Dendritic cell treated with granulocyte-macrophage colony-stimulating factor and Interleukin-4, amounts not matched to agents 40 ng/mL and 50 ng/mL, for 4 days (primary cell): ENCODE measurements around the gene OXER1.

ENCODE experiments used
- H3K27ac Mint-ChIP-seq: one replicate; pipeline ENCODE4 v1.8.0; 2022; ENCODE audit warnings: mild to moderate bottlenecking, mixed read lengths
- H3K27me3 Mint-ChIP-seq: one replicate; pipeline ENCODE4 v1.8.0; 2022; ENCODE audit warnings: mild to moderate bottlenecking, mixed read lengths
- H3K36me3 Mint-ChIP-seq: one replicate; pipeline ENCODE4 v1.8.0; 2022; ENCODE audit warnings: low read depth, mixed read lengths
- H3K4me1 Mint-ChIP-seq: one replicate; pipeline ENCODE4 v1.8.0; 2022; ENCODE audit warnings: low read depth, mixed read lengths
- H3K4me3 Mint-ChIP-seq: one replicate; pipeline ENCODE4 v1.8.0; 2022; ENCODE audit warnings: mild to moderate bottlenecking, moderate library complexity, mixed read lengths
- H3K9me3 Mint-ChIP-seq: one replicate; pipeline ENCODE4 v1.8.0; 2022; ENCODE audit warnings: mixed read lengths
- intact Hi-C: fragments of 100-400 bp; cut with micrococcal nuclease; formaldehyde crosslinking; loops from one replicate; pipeline ENCODE4 v1.15.0; 2022

The OXER1 gene

DNA sequence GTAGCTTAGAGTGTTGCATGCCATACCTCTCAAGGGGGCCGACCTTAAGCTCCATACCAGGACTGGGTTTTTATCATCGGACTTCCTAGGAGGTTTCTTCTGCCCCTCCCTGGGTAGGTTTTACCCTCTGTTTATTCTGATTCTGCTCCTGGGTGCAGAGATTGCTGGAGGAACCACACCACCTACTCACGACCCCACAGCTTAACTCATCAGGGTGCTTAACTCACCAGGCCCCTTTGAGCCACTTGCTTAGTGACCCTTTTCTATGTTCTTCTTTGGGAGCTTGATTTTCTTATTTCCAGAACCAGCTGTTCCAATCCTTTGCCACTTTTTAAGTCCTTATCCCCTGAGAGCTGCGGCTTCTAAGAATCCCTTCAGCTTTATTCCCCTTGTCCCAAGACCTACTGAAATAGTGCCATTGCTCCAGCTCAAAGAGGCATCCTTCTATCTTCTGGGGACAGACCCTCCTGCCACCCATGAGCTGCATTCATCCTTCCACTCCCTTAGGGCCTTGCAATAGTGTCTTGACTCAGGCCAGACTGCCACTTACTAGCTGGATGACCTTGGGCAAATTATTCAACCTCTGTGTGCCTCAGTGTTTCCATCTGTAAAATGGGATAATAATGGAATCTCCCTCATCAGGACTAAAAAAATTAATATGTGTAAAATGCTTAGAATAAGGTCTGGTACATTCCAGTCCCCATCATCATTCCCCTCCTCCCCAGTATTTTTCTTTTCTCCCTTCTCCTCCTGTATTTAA, 5.8 kb downstream of the OXER1 start:
- no peaks in the 10 kb centered on the region for H3K9me3 Mint-ChIP-seq
- H3K4me3 Mint-ChIP-seq: no peak overlapping the region
- H3K36me3 Mint-ChIP-seq: no peaks in the 10 kb centered on the region
- intact Hi-C loops: loop anchor here (10.0 kb wide), 1 partner anchor 93 kb away; no protein-coding TSS in a partner anchor
- H3K27me3 Mint-ChIP-seq: peaks cover 49% of the 10 kb centered on the region
- no peak overlapping the region for H3K27ac Mint-ChIP-seq
- peaks cover 57% of the 10 kb centered on the region for H3K4me1 Mint-ChIP-seq

DNA sequence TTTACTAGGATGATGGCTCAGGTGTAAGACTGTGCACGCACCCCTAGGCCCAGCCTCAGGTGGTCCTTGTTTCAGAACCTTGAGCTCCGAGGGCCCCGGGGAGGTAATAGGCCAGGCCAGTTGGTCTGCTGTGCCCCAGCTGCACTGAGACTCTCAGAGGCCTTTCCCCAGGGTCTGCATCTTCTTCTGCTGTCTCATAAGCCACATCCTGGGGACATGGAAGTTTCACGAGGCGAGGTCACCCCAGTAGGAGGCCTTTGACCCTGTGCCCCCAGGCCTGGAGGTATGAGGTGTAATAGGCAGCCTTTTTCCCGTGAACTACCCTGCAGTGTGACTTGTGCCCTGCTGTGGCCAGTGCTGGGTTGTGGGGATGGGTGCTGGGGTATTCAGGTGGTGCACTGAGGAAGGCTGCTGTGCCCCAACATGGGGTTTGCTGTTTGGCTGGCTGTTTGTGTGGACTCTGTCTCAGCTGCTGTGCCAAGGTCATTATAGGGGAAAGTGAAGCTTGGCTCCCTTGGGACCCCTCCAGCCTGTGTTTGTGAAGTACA, 6.9 kb downstream of the OXER1 start:
- Mint-ChIP-seq H3K4me1 (peaks cover 59% of the 10 kb centered on the region), H3K27me3 (peaks cover 44% of the 10 kb centered on the region), H3K4me3 (no peak overlapping the region), H3K27ac (no peak overlapping the region), H3K9me3 (no peaks in the 10 kb centered on the region), H3K36me3 (no peaks in the 10 kb centered on the region)
- intact Hi-C loops: loop anchor here (10.0 kb wide), 1 partner anchor 92 kb away; no protein-coding TSS in a partner anchor

DNA sequence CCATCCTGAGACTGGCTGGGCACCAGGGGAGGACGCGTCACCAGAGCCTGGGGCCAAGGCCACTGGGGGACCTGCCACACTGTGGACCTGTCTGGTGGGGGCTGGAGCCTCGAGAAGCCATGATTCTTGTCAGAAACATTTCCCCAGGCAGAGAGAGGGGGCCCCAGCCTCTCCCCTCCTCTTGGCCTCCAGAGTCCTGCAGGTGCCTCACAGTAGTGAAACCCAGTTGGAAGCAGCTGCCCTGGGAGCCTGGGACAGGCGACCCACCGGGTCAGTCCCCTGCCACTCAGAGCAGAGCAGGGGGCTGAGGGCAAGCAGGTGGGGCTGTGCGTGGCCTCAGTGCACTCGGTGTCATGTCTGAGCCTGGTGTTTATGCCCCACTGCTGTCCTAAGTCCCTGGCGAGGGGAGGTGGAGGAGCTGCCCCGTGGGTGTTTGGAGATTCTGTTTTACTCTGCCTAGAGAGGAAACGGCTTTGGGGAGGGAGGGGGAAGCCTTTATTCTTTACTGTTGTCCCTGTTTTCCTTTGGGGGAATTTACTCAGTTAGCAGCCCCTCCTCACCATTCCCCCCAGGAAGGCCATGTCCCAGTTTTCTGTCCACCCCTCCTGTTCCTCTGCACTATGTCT, 7.7 kb downstream of the OXER1 start:
- no peak overlapping the region for H3K27ac Mint-ChIP-seq
- H3K36me3 Mint-ChIP-seq: no peaks in the 10 kb centered on the region
- no peaks in the 10 kb centered on the region for H3K9me3 Mint-ChIP-seq
- peaks cover 59% of the 10 kb centered on the region for H3K4me1 Mint-ChIP-seq
- H3K27me3 Mint-ChIP-seq: peaks cover 40% of the 10 kb centered on the region
- intact Hi-C loops: loop anchor here (10.0 kb wide), 1 partner anchor 91 kb away; no protein-coding TSS in a partner anchor
- no peak overlapping the region for H3K4me3 Mint-ChIP-seq

DNA sequence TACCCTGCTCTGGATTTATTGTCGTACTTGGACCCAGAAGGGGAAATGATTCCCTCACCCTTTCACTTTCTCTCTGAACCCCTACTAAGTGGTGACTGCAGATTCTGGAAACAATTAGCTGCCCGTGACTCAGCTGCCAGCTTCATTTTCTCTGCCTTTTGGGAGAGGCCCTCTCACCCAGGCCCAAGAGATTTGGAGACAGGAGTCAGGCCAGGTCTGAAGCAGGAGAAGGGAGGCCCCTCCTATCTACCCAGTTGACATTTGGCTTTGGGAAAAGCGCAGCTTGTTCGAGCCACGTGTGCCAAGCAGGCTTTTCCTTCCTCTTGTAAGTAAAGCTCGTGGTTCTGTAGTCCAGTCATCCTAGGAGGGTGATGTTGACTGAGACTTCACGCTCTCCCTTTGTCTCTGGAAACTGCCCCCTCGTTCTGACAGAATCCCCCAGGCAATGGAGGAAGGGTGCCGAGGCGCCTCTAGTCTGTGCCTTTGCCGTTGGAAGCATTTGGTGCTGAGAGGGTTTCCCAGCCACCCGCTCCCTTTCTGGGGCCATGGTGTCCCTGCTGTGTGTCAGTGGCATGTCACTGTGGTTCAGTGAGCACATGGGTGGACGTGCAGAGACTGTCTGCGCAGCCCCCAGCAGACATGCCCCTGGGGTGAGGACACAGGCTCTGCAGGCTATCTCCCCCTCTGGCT, 8.6 kb downstream of the OXER1 start:
- intact Hi-C loops: loop anchor here (10.0 kb wide), 1 partner anchor 91 kb away; no protein-coding TSS in a partner anchor
- H3K27ac Mint-ChIP-seq: peak overlapping the region; percentile 82
- H3K4me1 Mint-ChIP-seq: peaks cover 66% of the 10 kb centered on the region
- H3K4me3 Mint-ChIP-seq: no peak overlapping the region
- H3K36me3 Mint-ChIP-seq: no peaks in the 10 kb centered on the region
- no peaks in the 10 kb centered on the region for H3K9me3 Mint-ChIP-seq
- peaks cover 40% of the 10 kb centered on the region for H3K27me3 Mint-ChIP-seq

DNA sequence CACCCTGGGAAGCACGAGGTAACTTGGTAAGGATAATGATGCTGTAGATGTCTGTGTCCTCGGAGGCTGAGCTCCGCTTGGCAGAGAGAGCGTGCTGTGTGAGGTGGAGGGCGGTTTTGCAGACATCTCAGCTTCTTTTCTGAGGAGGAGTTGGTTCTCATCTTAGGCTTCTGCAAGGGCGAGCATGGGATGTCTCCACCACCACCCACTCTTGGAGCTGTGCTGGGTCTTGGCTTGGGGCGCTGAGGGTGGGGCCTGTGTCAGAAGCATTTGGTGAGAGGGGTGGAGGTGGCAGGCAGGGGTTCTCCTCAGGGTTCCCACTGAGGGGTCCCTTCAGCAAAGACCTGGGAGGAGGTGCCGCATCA, 9.2 kb downstream of the OXER1 start:
- Mint-ChIP-seq H3K27me3 (peaks cover 37% of the 10 kb centered on the region), H3K36me3 (no peaks in the 10 kb centered on the region), H3K27ac (peak overlapping the region; percentile 82), H3K9me3 (no peaks in the 10 kb centered on the region), H3K4me1 (peaks cover 70% of the 10 kb centered on the region), H3K4me3 (no peak overlapping the region)
- intact Hi-C loops: loop anchor here (10.0 kb wide), 1 partner anchor 90 kb away; no protein-coding TSS in a partner anchor

DNA sequence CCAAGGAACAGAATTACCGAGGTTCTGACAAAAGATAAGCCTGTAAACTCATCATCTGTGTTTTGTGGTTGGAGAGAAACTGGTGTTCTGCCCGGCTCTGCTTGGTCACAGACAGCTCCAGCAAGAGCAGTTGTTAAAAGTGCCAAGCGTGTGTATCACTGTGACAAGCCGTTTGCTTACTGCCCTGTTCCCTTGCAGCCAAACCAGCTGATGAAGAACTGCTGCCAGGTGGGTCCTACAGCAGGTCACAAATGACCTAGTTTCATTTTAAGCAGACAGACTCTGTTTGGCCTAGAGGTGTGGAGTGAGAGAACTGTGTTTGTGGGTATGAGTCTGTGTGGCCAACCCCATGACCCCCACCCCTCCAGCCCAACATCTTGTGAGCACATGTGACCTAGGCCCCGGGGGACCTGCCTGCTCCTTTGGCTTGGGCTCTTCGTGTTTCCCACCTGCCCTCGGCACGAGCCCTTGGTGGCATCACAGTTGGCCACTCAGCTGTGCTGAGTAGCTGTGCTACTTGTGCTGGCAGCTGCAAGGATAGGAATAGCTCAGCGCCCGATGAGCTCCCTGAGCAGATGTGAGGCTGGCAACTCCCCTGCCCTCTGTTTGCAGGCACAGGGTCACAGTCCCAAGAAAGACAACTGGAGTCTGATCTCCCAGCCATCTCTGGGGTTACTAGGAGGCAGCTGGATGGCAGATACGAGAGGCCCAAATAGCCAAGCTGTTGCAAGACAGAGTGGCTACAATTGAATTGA, 9.7 kb downstream of the OXER1 start:
- H3K27me3 Mint-ChIP-seq: peaks cover 36% of the 10 kb centered on the region
- peak overlapping the region; percentile 82 for H3K27ac Mint-ChIP-seq
- intact Hi-C loops: loop anchor here (10.0 kb wide), 1 partner anchor 89 kb away; no protein-coding TSS in a partner anchor
- no peak overlapping the region for H3K4me3 Mint-ChIP-seq
- H3K4me1 Mint-ChIP-seq: peaks cover 70% of the 10 kb centered on the region
- H3K9me3 Mint-ChIP-seq: no peaks in the 10 kb centered on the region
- no peaks in the 10 kb centered on the region for H3K36me3 Mint-ChIP-seq

DNA sequence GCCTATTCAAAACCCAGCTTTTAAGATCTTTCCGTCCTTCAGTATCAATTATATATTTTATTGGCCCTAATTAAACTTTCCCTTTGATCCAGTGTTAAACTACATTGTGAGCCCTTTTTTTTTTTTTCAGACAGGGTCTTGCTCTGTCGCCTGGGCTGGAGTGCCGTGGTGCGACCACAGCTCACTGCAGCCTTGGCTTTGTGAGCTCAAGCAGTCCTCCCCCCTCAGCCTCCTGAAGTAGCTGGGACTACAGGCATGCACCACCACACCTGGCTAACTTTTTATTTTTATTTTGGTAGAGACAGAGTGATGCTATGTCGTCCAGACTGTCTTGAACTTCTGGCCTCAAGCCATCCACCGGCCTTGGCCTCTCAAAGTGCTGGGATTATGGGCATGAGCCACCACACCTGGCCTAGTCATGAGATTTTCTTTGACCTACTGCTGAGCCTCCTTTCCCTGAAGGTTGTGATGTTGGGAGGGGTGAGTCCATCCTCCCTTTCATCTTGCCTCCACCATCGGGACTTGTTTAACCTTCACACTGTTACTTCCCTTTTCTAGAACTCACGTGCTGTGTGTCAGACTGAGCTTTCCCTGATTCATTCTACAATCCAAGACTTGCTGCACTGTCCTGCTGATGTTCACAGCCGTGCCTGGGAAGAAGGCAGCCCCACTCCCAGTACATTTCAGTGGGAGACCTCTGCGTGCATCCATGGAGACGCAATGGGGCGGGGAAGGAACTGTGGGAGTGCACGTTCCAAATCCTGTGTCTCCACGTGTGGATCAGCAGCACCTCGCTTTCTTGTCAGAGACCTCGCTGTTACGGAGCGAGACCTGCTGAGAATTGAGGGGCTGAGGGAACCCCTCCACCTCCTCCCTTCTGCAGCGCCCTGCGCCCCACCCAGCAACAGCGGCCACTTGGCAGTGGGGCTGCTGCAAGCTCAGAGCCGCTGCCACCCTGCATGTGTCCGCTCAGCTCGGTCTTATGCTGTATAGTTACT, 10.8 kb downstream of the OXER1 start:
- H3K36me3 Mint-ChIP-seq: no peaks in the 10 kb centered on the region
- H3K4me1 Mint-ChIP-seq: peaks cover 63% of the 10 kb centered on the region
- H3K27ac Mint-ChIP-seq: peak overlapping the region; percentile 88
- H3K27me3 Mint-ChIP-seq: peaks cover 30% of the 10 kb centered on the region
- no peaks in the 10 kb centered on the region for H3K9me3 Mint-ChIP-seq
- intact Hi-C loops: loop anchor here (1.0 to 10.0 kb wide), 3 partner anchors 31 to 88 kb away; partner anchors contain the start of gene HAAO
- H3K4me3 Mint-ChIP-seq: peak overlapping the region; percentile 30

DNA sequence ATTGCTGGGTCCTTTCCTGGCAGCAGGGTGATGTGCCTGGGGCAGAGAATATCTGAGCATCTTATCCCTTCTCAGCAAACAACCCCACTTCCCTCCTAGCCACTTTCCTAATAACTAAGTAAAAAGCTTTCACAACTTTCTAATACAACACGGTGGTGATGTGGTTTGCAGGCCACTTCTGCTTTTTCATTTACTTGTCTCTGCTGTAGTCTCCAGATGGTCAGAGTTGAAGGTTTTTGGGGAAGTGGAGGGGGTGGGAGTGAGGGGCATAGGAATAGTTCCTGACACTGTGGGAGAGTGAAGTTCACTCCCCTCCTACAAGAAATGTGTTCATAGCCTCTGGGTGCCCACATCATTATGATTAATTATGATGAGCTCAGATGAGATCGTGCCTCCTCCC, 11.6 kb downstream of the OXER1 start:
- no peaks in the 10 kb centered on the region for H3K9me3 Mint-ChIP-seq
- H3K4me1 Mint-ChIP-seq: peaks cover 61% of the 10 kb centered on the region
- intact Hi-C loops: loop anchor here (1.0 to 10.0 kb wide), 3 partner anchors 30 to 88 kb away; partner anchors contain the start of gene HAAO
- H3K36me3 Mint-ChIP-seq: no peaks in the 10 kb centered on the region
- H3K27ac Mint-ChIP-seq: peak overlapping the region; percentile 88
- H3K4me3 Mint-ChIP-seq: peak overlapping the region; percentile 30
- peaks cover 30% of the 10 kb centered on the region for H3K27me3 Mint-ChIP-seq

DNA sequence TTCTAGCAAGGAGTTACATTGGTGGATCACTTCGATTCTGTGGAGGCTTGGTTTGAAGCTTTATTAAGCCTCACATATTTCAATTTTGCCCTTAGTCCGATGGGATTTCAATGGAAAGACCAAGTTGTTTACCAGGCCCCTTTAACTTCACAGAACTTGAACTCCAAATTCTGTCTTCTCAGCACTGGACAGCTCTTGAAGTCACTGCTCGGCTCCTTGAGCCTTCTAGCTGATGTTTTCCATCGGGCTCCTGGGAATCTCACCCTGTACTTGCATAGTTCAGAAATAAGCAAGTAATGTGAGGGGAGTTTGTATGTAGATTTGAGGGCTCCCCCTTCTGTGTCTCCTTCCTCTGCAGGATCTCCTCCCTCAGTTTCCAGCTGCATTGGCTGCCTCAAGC, 15.1 kb downstream of the OXER1 start:
- H3K4me1 Mint-ChIP-seq: peaks cover 39% of the 10 kb centered on the region
- H3K4me3 Mint-ChIP-seq: no peak overlapping the region
- intact Hi-C loops: no loop called here
- H3K9me3 Mint-ChIP-seq: no peaks in the 10 kb centered on the region
- H3K36me3 Mint-ChIP-seq: no peaks in the 10 kb centered on the region
- H3K27me3 Mint-ChIP-seq: peaks cover 30% of the 10 kb centered on the region
- no peak overlapping the region for H3K27ac Mint-ChIP-seq

DNA sequence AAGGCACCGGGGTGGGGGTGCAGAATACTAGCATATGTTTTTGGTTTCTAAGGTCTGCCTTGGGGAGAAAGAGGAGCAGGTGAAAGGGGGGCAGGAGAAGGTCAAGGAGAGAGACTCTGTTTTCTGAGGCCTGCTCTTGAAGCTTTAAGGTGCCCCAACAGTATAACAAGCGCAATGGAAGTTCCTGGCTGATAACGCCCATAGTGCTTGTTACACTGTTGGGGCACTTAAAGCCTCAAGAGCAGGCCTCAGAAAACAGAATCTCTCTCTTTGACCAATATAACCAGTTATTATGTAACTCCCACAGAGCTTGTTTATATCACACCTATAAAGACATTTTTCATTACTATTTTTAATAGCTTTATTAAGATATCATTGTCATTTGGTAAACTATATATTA, 16.5 kb downstream of the OXER1 start:
- intact Hi-C loops: no loop called here
- Mint-ChIP-seq H3K36me3 (no peaks in the 10 kb centered on the region), H3K9me3 (no peaks in the 10 kb centered on the region), H3K4me3 (no peak overlapping the region), H3K27ac (no peak overlapping the region), H3K4me1 (peaks cover 25% of the 10 kb centered on the region), H3K27me3 (peaks cover 30% of the 10 kb centered on the region)

DNA sequence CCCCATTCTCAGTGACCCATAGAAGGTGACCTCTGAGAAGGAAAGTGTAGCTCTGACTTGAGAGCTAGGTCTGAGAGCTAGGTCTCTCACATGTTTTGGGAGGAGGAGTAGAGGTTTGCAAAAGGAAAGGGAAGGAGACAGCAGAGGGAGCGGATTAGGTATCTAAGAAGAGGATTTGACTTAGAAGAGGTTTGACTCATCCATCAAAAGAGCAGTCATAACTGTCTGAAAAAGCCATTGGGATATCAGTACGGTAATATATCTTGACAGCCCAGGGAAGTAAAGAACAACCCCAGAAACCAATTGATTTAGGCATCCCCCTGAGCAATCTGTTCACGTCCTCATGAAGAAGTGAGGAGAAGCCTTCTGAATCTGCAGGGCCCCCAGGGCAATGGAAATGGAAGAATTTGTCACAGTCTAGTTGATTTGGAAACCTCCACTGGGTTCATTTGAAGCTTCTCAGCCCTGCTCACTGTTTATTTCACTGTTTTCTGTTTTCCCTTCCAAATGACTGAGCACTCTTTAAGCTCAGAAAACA, 19.3 kb downstream of the OXER1 start:
- Mint-ChIP-seq H3K4me1 (no peaks in the 10 kb centered on the region), H3K36me3 (no peaks in the 10 kb centered on the region), H3K9me3 (no peaks in the 10 kb centered on the region), H3K27ac (no peak overlapping the region), H3K4me3 (no peak overlapping the region), H3K27me3 (peaks cover 18% of the 10 kb centered on the region)
- intact Hi-C loops: no loop called here

DNA sequence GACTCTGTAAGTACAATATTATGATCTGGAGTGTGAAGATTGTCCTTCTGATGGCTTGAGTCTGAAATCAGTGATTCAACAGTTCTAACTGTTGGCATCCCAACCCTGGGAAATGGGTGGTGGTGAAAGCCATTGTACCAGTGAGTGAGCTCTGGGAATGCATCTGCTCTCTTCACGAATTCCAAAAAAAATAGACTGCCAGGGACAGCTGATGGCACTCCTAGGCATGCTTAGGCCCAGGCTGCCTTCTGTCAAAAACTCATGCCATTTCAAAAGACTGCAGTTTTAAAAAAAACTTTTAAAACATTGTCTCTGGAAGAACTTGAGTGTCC, 20.3 kb downstream of the OXER1 start:
- Mint-ChIP-seq H3K4me3 (no peak overlapping the region), H3K9me3 (peaks cover 7% of the 10 kb centered on the region), H3K4me1 (no peaks in the 10 kb centered on the region), H3K27ac (no peak overlapping the region), H3K27me3 (peaks cover 12% of the 10 kb centered on the region), H3K36me3 (peaks cover 4% of the 10 kb centered on the region)
- intact Hi-C loops: no loop called here
